Tibial nerve (tissue), 4 donors: Measurements from ENCODE around the gene METTL5. TPM values are rescaled to one million over a fixed set of nuclear protein-coding genes. Genes with fewer than 3 reads are reported as not detected.

Experiments used
- DNase-seq, 2 donors: peaks; one replicate each; pipeline ENCODE4 v3.0.0-alpha.2; 2019; ENCODE audit warnings: low spot score in 2 of 2
- H3K27ac ChIP-seq, 4 donors: fragments of 200-600 bp; sonication (generic) in 3 of 4; one replicate each; pipeline ENCODE4 v1.5.1; 2017 to 2019; ENCODE audit warnings: mild to moderate bottlenecking in 1 of 4
- H3K27me3 ChIP-seq, 2 donors: fragments of 200-600 bp; sonication (generic) in 1 of 2; one replicate each; pipeline versions ENCODE4 v1.5.1 to v1.6.0; 2017 to 2019
- H3K36me3 ChIP-seq, 3 donors: fragments of 200-600 bp; sonication (generic); one replicate each; pipeline ENCODE4 v1.5.1; 2018 to 2019
- H3K4me1 ChIP-seq, 4 donors: fragments of 200-600 bp; sonication (generic) in 3 of 4; one replicate each; pipeline ENCODE4 v1.5.1; 2017 to 2019
- H3K4me3 ChIP-seq, 4 donors: fragments of 200-600 bp; sonication (generic) in 3 of 4; one replicate each; pipeline ENCODE4 v1.5.1; 2017 to 2019; ENCODE audit warnings: mild to moderate bottlenecking in 1 of 4, moderate library complexity in 1 of 4
- H3K9me3 ChIP-seq, 4 donors: fragments of 200-600 bp; sonication (generic) in 3 of 4; one replicate each; pipeline ENCODE4 v1.5.1; 2017 to 2019
- EP300 ChIP-seq, 2 donors: sonication (generic); formaldehyde crosslinking; IDR thresholded peaks; one replicate each; pipeline ENCODE4 v1.6.1; 2017; ENCODE audit warnings: antibody characterized with exemption in 2 of 2, mild to moderate bottlenecking in 1 of 2
- POLR2A ChIP-seq, 2 donors: fragments of 450-650 bp; IDR thresholded peaks; one replicate each; pipeline ENCODE4 v1.6.1; 2017; ENCODE audit warnings: antibody characterized with exemption in 2 of 2, mild to moderate bottlenecking in 2 of 2, moderate library complexity in 2 of 2
- WGBS, 2 donors: methylation state at CpG; one replicate each; pipeline ENCODE4 v1.1.5; 2018; 5-methylcytosine and 5-hydroxymethylcytosine counted together
- total RNA-seq, 4 donors: library from RNA; depleted of rRNA; stranded (reverse); fragments of >200 nt; gene quantifications; one replicate each; pipeline ENCODE4 v1.1.0, GENCODE V29; 2016
- TF ChIP-seq, protein P1 (sequence below), 5 experiments: fragments of 200-600 bp in 3 of 5; fragments of 450-650 bp in 2 of 5; sonication (generic) in 3 of 5; IDR thresholded peaks; one replicate each; pipeline ENCODE4 v1.5.1; 2016 to 2019; ENCODE audit warnings: antibody characterized with exemption in 5 of 5, mild to moderate bottlenecking in 3 of 5, moderate library complexity in 2 of 5

Gene METTL5
- total RNA-seq, 4 donors from 2014 or later: 41.0 to 83.5 (median 47.2) TPM

DNA sequence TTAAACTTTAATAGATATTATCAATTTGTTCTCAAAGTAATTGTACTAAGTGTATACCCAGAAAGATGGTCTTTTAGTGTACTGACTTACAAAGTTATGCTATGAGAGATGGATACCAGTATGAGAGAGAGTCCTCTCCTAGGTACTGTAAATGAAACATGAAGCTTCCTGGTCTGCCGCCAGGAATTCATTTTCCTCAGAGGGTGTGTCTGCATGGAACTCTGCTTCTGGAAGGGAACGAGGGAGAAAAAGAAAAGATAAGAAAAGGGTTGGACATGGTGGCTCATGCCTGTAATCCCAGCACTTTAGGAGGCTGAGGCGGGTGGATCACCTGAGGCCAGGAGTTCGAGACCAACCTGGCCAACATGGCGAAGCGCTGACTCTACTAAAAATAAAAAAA is 28.3 kb downstream of the METTL5 start:
- Histone ChIP-seq H3K4me1 (peaks cover 0 to 18% (median 6%) of the 10 kb centered on the region in 4 donors), H3K9me3 (no peaks in the 10 kb centered on the region), H3K4me3 (no peak overlapping the region), H3K27me3 (no peaks in the 10 kb centered on the region), H3K36me3 (peaks cover 0 to under 1% (median 0%) of the 10 kb centered on the region in 3 donors), H3K27ac (no peak overlapping the region)
- WGBS, 2 donors: 84 to 85% methylated on average over 6 of the region's 6 CpGs
- no peak for DNase-seq
- TF ChIP-seq, protein P1, sequence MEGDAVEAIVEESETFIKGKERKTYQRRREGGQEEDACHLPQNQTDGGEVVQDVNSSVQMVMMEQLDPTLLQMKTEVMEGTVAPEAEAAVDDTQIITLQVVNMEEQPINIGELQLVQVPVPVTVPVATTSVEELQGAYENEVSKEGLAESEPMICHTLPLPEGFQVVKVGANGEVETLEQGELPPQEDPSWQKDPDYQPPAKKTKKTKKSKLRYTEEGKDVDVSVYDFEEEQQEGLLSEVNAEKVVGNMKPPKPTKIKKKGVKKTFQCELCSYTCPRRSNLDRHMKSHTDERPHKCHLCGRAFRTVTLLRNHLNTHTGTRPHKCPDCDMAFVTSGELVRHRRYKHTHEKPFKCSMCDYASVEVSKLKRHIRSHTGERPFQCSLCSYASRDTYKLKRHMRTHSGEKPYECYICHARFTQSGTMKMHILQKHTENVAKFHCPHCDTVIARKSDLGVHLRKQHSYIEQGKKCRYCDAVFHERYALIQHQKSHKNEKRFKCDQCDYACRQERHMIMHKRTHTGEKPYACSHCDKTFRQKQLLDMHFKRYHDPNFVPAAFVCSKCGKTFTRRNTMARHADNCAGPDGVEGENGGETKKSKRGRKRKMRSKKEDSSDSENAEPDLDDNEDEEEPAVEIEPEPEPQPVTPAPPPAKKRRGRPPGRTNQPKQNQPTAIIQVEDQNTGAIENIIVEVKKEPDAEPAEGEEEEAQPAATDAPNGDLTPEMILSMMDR (IDR thresholded peaks at IDR 0.05): no peak
- TF ChIP-seq EP300 (IDR thresholded peaks at IDR 0.05) (no peak), POLR2A (IDR thresholded peaks at IDR 0.05) (no peak)

DNA sequence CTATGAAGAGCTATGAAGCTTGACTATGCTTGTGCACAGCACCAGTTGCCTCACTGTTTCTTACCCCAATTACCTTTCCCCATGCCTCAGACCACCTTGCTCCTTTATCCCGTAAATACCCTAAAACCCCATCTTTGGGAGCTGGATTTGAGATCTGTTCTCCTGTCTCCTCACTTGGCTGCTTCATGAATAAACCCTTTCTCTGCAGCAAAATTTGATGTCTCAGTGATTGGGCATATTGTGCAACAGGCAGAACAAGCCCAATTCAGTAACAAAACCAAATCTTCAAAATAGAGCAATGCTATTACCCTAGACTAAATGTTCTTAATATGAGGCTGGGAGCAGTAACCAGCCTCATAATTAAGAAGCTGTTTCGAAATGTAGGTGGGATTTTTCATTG is 29.5 kb downstream of the METTL5 start:
- TF ChIP-seq, protein P1 (IDR thresholded peaks at IDR 0.05): no peak
- no peak for TF ChIP-seq EP300 (IDR thresholded peaks at IDR 0.05)
- 63 to 88% methylated on average over 2 of the region's 2 CpGs for WGBS, 2 donors
- Histone ChIP-seq H3K9me3 (no peaks in the 10 kb centered on the region), H3K27ac (no peak overlapping the region), H3K27me3 (no peaks in the 10 kb centered on the region), H3K4me1 (peaks cover 0 to 7% (median 3%) of the 10 kb centered on the region in 4 donors), H3K36me3 (no peaks in the 10 kb centered on the region), H3K4me3 (no peak overlapping the region)
- no peak for DNase-seq

DNA sequence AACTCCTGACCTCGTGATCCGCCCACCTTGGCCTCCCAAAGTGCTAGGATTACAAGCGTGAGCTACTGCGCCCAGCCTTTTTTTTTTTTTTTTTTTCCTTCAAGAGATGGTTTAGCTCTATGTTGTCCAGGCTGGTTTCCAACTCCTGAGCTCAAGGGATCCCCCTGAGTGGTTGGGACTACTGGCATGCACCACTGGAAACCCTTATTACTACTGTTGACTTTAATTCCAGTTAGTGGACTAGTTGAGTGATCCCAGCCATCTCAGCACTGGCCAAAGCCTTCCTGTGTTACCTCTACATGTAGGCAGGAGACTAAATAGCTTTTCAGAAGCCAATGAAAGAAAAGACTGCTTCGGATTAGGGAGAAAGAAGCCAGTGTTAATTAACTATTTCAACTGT is 34.1 kb downstream of the METTL5 start:
- H3K4me3 ChIP-seq: no peak overlapping the region
- H3K27ac ChIP-seq: no peak overlapping the region
- H3K9me3 ChIP-seq: no peaks in the 10 kb centered on the region
- H3K27me3 ChIP-seq: no peaks in the 10 kb centered on the region
- no peaks in the 10 kb centered on the region for H3K36me3 ChIP-seq
- peaks cover 0 to 5% (median 0%) of the 10 kb centered on the region in 4 donors for H3K4me1 ChIP-seq
- DNase-seq: no peak
- WGBS, 2 donors: 79 to 83% methylated on average over 5 of the region's 5 CpGs
- TF ChIP-seq EP300 (IDR thresholded peaks at IDR 0.05) (no peak), POLR2A (IDR thresholded peaks at IDR 0.05) (no peak)
- TF ChIP-seq, protein P1 (IDR thresholded peaks at IDR 0.05): no peak

DNA sequence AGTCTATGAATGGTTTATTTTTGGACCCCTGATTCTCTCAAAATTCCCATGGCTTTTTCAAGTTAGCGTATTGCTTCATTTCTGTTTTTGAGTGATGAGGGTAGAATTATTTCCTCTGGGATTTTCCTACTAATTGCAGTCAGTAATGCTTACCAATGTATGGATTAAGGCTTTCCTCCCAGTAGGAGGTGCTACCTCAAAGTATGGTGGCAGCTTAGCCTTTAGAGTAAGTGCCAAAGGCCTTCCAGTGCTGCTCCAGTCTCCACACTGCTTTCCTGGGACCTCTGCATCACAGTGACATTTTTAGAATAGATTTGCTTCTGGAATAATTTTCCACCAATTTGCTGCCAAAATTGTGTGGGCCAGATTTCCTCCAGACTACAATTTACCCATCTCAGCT is 42.2 kb downstream of the METTL5 start:
- Histone ChIP-seq H3K36me3 (no peaks in the 10 kb centered on the region), H3K4me1 (no peaks in the 10 kb centered on the region), H3K4me3 (no peak overlapping the region), H3K27ac (no peak overlapping the region), H3K27me3 (no peaks in the 10 kb centered on the region), H3K9me3 (no peaks in the 10 kb centered on the region)
- TF ChIP-seq EP300 (IDR thresholded peaks at IDR 0.05) (no peak), POLR2A (IDR thresholded peaks at IDR 0.05) (no peak)
- TF ChIP-seq, protein P1 (IDR thresholded peaks at IDR 0.05): no peak
- WGBS, 2 donors: 92 to 93% methylated on average over 1 of the region's 1 CpG
- DNase-seq: no peak

DNA sequence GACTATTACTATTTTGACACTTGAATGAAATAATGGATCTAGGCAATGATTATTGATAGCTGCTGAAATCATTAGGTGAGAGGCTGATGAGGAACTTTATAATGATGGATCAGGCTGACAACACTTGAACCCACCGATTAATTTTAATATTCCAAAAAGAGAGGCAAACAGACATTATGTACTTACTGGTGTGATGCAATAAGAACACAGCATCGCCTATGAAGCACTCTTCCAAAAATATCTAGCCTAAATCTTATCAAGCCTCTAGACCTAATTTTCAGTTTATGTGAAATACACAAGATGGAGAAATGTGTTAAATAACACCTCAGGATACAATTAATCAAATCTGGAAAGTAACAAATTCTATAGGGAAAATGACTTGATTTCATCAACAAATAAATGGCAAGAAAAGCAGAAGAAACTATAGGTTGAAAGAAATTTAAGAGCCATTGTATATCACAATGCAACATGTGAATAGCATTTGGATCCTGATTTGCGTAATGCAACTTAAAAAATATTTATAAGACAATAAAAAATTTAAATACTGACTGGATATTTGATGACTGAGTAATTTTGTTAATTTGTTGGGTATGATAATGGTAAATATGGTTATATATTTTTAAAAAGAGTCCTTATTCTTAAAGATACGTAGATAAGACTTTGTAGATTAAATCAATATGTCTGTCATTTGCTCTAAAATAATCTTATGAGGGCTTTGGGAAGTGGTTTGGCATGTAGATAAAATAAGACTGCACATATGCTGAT is 43.3 kb downstream of the METTL5 start:
- Histone ChIP-seq H3K9me3 (no peaks in the 10 kb centered on the region), H3K4me3 (no peak overlapping the region), H3K27me3 (no peaks in the 10 kb centered on the region), H3K27ac (no peak overlapping the region), H3K4me1 (peaks cover 0 to 4% (median 2%) of the 10 kb centered on the region in 4 donors), H3K36me3 (no peaks in the 10 kb centered on the region)
- DNase-seq: no peak
- WGBS, 2 donors: 92 to 97% methylated on average over 4 of the region's 4 CpGs
- no peak for TF ChIP-seq POLR2A (IDR thresholded peaks at IDR 0.05)
- TF ChIP-seq EP300 (IDR thresholded peaks at IDR 0.05): no peak
- TF ChIP-seq, protein P1 (IDR thresholded peaks at IDR 0.05): no peak
